ENCODE data around the gene IQCN.

The IQCN gene

GRCh38 chr19:18262917-18263316 is 11.3 kb downstream of the IQCN start:
- H2BK15ac ChIP-seq (ENCODE audit: low read depth, poor library complexity, severe bottlenecking) = no peak overlapping the region
- 80% methylated on average over 10 of the region's 10 CpGs for WGBS
- no peak overlapping the region for H3K23ac ChIP-seq (ENCODE audit: low read length in 2 of 2)

GRCh38 chr19:18262144-18262543 is 12.1 kb downstream of the IQCN start:
- H2BK12ac ChIP-seq (ENCODE audit: low read length in 2 of 2) = no peak overlapping the region
- no peak overlapping the region for H2AK5ac ChIP-seq (ENCODE audit: low read length, severe bottlenecking)
- H4K8ac ChIP-seq (ENCODE audit: low read length) = no peak overlapping the region
- no peak overlapping the region for H3K4me2 ChIP-seq (ENCODE audit: low read length, poor library complexity, severe bottlenecking)
- peaks cover 4% of the 10 kb centered on the region for H3K79me1 ChIP-seq (replicated peaks; ENCODE audit: low read length, poor library complexity, severe bottlenecking)
- no peak overlapping the region for H3K23ac ChIP-seq (ENCODE audit: low read length in 2 of 2)
- H3K9ac ChIP-seq (ENCODE audit: low read length) = no peak overlapping the region
- H2BK15ac ChIP-seq (ENCODE audit: low read depth, poor library complexity, severe bottlenecking) = no peak overlapping the region
- H3K27ac ChIP-seq (ENCODE audit: low read length, poor library complexity, severe bottlenecking) = no peak overlapping the region
- H3K36me3 ChIP-seq (ENCODE audit: control insufficient read depth in 1 of 2, insufficient read depth in 2 of 2, low read depth in 1 of 2, low read length in 2 of 2) = peaks cover 50 to 58% of the 10 kb centered on the region in 2 experiments
- DNase-seq = no peak
- H3K4me1 ChIP-seq (ENCODE audit: control insufficient read depth, insufficient read depth, low read depth, low read length) = peaks cover 1% of the 10 kb centered on the region
- H2BK120ac ChIP-seq (ENCODE audit: low read depth, low read length) = no peak overlapping the region
- no peak overlapping the region for H2BK5ac ChIP-seq (ENCODE audit: low read depth, low read length, poor library complexity, severe bottlenecking)
- H3K27me3 ChIP-seq (ENCODE audit: control insufficient read depth in 1 of 2, insufficient read depth in 1 of 2, low read length in 2 of 2) = no peaks in the 10 kb centered on the region
- no peak overlapping the region for H3K14ac ChIP-seq (ENCODE audit: low read length in 2 of 2)
- no peak overlapping the region for H4K91ac ChIP-seq (ENCODE audit: low read length)
- H2AFZ ChIP-seq (ENCODE audit: low read depth, low read length) = no peak overlapping the region
- no peak overlapping the region for H3K4me3 ChIP-seq (ENCODE audit: insufficient read depth in 1 of 2, low read depth in 1 of 2, low read length in 2 of 2)
- H3K9me3 ChIP-seq (ENCODE audit: control insufficient read depth, low read length) = no peaks in the 10 kb centered on the region
- no peak overlapping the region for H3K18ac ChIP-seq (ENCODE audit: low read depth in 1 of 2, low read length in 2 of 2)
- no peak overlapping the region for H3K4ac ChIP-seq (ENCODE audit: low read depth in 1 of 2, low read length in 2 of 2)

More at GRCh38 chr19:18262917-18263316, 11.3 kb downstream of the IQCN start:
- H3K4ac ChIP-seq (ENCODE audit: low read depth in 1 of 2, low read length in 2 of 2) = no peak overlapping the region
- H3K9me3 ChIP-seq (ENCODE audit: control insufficient read depth, low read length) = no peaks in the 10 kb centered on the region
- peaks cover 1% of the 10 kb centered on the region for H3K4me1 ChIP-seq (ENCODE audit: control insufficient read depth, insufficient read depth, low read depth, low read length)
- no peak overlapping the region for H2AK5ac ChIP-seq (ENCODE audit: low read length, severe bottlenecking)
- no peak overlapping the region for H4K91ac ChIP-seq (ENCODE audit: low read length)
- H3K4me3 ChIP-seq (ENCODE audit: insufficient read depth in 1 of 2, low read depth in 1 of 2, low read length in 2 of 2) = no peak overlapping the region
- H3K27me3 ChIP-seq (ENCODE audit: control insufficient read depth in 1 of 2, insufficient read depth in 1 of 2, low read length in 2 of 2) = no peaks in the 10 kb centered on the region
- no peak overlapping the region for H2BK12ac ChIP-seq (ENCODE audit: low read length in 2 of 2)
- no peak overlapping the region for H2BK5ac ChIP-seq (ENCODE audit: low read depth, low read length, poor library complexity, severe bottlenecking)
- H2BK120ac ChIP-seq (ENCODE audit: low read depth, low read length) = no peak overlapping the region
- H3K9ac ChIP-seq (ENCODE audit: low read length) = no peak overlapping the region
- peaks cover 55% of the 10 kb centered on the region in 2 experiments for H3K36me3 ChIP-seq (ENCODE audit: control insufficient read depth in 1 of 2, insufficient read depth in 2 of 2, low read depth in 1 of 2, low read length in 2 of 2)
- H3K4me2 ChIP-seq (ENCODE audit: low read length, poor library complexity, severe bottlenecking) = no peak overlapping the region
- no peak overlapping the region for H4K8ac ChIP-seq (ENCODE audit: low read length)
- H2AFZ ChIP-seq (ENCODE audit: low read depth, low read length) = no peak overlapping the region
- peak; percentile 85 for DNase-seq
- peaks cover 4% of the 10 kb centered on the region for H3K79me1 ChIP-seq (replicated peaks; ENCODE audit: low read length, poor library complexity, severe bottlenecking)
- H3K14ac ChIP-seq (ENCODE audit: low read length in 2 of 2) = no peak overlapping the region
- H3K18ac ChIP-seq (ENCODE audit: low read depth in 1 of 2, low read length in 2 of 2) = no peak overlapping the region
- no peak overlapping the region for H3K27ac ChIP-seq (ENCODE audit: low read length, poor library complexity, severe bottlenecking)

- H3K9ac ChIP-seq (ENCODE audit: low read length) = no peak overlapping the region
- no peak overlapping the region for H2BK5ac ChIP-seq (ENCODE audit: low read depth, low read length, poor library complexity, severe bottlenecking)
- DNase-seq = no peak
- no peaks in the 10 kb centered on the region for H3K27me3 ChIP-seq (ENCODE audit: control insufficient read depth in 1 of 2, insufficient read depth in 1 of 2, low read length in 2 of 2)
- WGBS = 82% methylated on average over 2 of the region's 2 CpGs
- H3K4ac ChIP-seq (ENCODE audit: low read depth in 1 of 2, low read length in 2 of 2) = no peak overlapping the region
- H3K9me3 ChIP-seq (ENCODE audit: control insufficient read depth, low read length) = no peaks in the 10 kb centered on the region
- no peak overlapping the region for H3K4me2 ChIP-seq (ENCODE audit: low read length, poor library complexity, severe bottlenecking)
- peaks cover 4% of the 10 kb centered on the region for H3K79me1 ChIP-seq (replicated peaks; ENCODE audit: low read length, poor library complexity, severe bottlenecking)
- no peak overlapping the region for H4K8ac ChIP-seq (ENCODE audit: low read length)
- H3K4me1 ChIP-seq (ENCODE audit: control insufficient read depth, insufficient read depth, low read depth, low read length) = peaks cover 1% of the 10 kb centered on the region
- H2AK5ac ChIP-seq (ENCODE audit: low read length, severe bottlenecking) = no peak overlapping the region
- H4K91ac ChIP-seq (ENCODE audit: low read length) = no peak overlapping the region
- no peak overlapping the region for H3K4me3 ChIP-seq (ENCODE audit: insufficient read depth in 1 of 2, low read depth in 1 of 2, low read length in 2 of 2)
- H2BK12ac ChIP-seq (ENCODE audit: low read length in 2 of 2) = no peak overlapping the region
- no peak overlapping the region for H3K23ac ChIP-seq (ENCODE audit: low read length in 2 of 2)
- no peak overlapping the region for H2BK120ac ChIP-seq (ENCODE audit: low read depth, low read length)
- H3K27ac ChIP-seq (ENCODE audit: low read length, poor library complexity, severe bottlenecking) = no peak overlapping the region
- no peak overlapping the region for H2BK15ac ChIP-seq (ENCODE audit: low read depth, poor library complexity, severe bottlenecking)
- H2AFZ ChIP-seq (ENCODE audit: low read depth, low read length) = no peak overlapping the region
- no peak overlapping the region for H3K18ac ChIP-seq (ENCODE audit: low read depth in 1 of 2, low read length in 2 of 2)
- H3K36me3 ChIP-seq (ENCODE audit: control insufficient read depth in 1 of 2, insufficient read depth in 2 of 2, low read depth in 1 of 2, low read length in 2 of 2) = peaks cover 43 to 52% of the 10 kb centered on the region in 2 experiments
- H3K14ac ChIP-seq (ENCODE audit: low read length in 2 of 2) = no peak overlapping the region
Observed at GRCh38 chr19:18261474-18261873, 12.8 kb downstream of the IQCN start.

GRCh38 chr19:18259893-18260292 is 14.4 kb downstream of the IQCN start:
- peak; percentile 54 for DNase-seq
- H3K4me1 ChIP-seq (ENCODE audit: control insufficient read depth, insufficient read depth, low read depth, low read length) = peaks cover 1% of the 10 kb centered on the region
- no peak overlapping the region for H2BK120ac ChIP-seq (ENCODE audit: low read depth, low read length)

More at GRCh38 chr19:18259893-18260292, 14.4 kb downstream of the IQCN start:
- Histone ChIP-seq H3K9me3 (ENCODE audit: control insufficient read depth, low read length) (no peaks in the 10 kb centered on the region), H4K8ac (ENCODE audit: low read length) (no peak overlapping the region), H3K27ac (ENCODE audit: low read length, poor library complexity, severe bottlenecking) (no peak overlapping the region), H3K27me3 (ENCODE audit: control insufficient read depth in 1 of 2, insufficient read depth in 1 of 2, low read length in 2 of 2) (peaks cover 7% of the 10 kb centered on the region in 2 experiments), H3K9ac (ENCODE audit: low read length) (no peak overlapping the region), H3K23ac (ENCODE audit: low read length in 2 of 2) (no peak overlapping the region), H3K36me3 (ENCODE audit: control insufficient read depth in 1 of 2, insufficient read depth in 2 of 2, low read depth in 1 of 2, low read length in 2 of 2) (peaks cover 27 to 36% of the 10 kb centered on the region in 2 experiments), H2AFZ (ENCODE audit: low read depth, low read length) (no peak overlapping the region), H3K4me3 (ENCODE audit: insufficient read depth in 1 of 2, low read depth in 1 of 2, low read length in 2 of 2) (no peak overlapping the region), H2BK5ac (ENCODE audit: low read depth, low read length, poor library complexity, severe bottlenecking) (no peak overlapping the region), H3K4me2 (ENCODE audit: low read length, poor library complexity, severe bottlenecking) (no peak overlapping the region), H2BK15ac (ENCODE audit: low read depth, poor library complexity, severe bottlenecking) (no peak overlapping the region), H2BK12ac (ENCODE audit: low read length in 2 of 2) (no peak overlapping the region), H3K14ac (ENCODE audit: low read length in 2 of 2) (no peak overlapping the region), H4K91ac (ENCODE audit: low read length) (no peak overlapping the region), H3K4ac (ENCODE audit: low read depth in 1 of 2, low read length in 2 of 2) (no peak overlapping the region), H3K79me1 (replicated peaks; ENCODE audit: low read length, poor library complexity, severe bottlenecking) (no peaks in the 10 kb centered on the region), H2AK5ac (ENCODE audit: low read length, severe bottlenecking) (no peak overlapping the region), H3K18ac (ENCODE audit: low read depth in 1 of 2, low read length in 2 of 2) (no peak overlapping the region)
- WGBS = 88% methylated on average over 4 of the region's 4 CpGs

Data from mesenchymal stem cell (in vitro differentiated cells and primary cell).